Measurements from ENCODE around the gene TMEM250.

The TMEM250 gene

GRCh38 chr9:136147890-136148714 lies 29.4 kb upstream of the TMEM250 start:
- no peak for DNase-seq (ENCODE audit: low spot score)

DNA sequence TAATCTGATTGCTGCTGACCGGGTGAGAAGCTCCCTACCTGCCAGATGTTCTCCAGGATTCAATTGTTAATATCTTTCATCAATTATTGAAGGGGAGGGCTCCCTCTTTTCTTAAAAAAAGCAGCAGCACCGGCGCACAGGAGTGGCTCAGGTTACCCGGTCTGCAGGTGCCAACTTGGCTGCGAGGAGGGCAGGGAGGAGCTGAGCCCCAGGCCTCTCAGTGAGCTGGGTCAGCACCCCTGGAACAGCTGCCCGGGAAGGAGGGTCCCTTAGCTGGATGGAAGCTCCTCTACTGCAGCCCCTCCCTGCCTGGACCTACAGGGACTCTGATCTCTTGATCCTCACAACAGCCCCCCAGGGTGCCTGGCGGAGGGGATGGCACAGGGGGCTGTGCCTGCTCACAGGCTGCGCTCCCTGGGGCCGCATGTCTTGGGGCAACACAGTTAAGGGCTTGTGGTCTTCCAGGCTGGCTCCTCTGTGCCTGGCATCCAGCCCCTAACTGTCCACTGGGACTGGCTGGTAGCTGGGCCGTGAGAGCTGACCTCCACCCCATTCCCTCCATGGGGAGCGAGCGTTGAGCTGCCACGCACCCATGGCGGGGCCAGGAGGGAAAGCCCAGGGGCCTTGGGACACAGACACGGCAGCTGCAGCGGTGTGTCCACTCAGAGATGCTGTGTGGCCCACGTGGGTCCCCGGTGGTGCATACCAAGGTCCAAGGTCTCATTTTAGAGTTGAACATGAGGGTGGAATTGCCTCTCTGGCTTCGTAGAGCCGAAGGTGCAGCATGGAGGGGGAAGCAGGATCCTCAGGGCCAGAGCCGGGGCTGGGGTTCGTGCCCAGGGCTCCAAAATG lies 28.6 kb upstream of the TMEM250 start:
- no peak for DNase-seq (ENCODE audit: low spot score)

DNA sequence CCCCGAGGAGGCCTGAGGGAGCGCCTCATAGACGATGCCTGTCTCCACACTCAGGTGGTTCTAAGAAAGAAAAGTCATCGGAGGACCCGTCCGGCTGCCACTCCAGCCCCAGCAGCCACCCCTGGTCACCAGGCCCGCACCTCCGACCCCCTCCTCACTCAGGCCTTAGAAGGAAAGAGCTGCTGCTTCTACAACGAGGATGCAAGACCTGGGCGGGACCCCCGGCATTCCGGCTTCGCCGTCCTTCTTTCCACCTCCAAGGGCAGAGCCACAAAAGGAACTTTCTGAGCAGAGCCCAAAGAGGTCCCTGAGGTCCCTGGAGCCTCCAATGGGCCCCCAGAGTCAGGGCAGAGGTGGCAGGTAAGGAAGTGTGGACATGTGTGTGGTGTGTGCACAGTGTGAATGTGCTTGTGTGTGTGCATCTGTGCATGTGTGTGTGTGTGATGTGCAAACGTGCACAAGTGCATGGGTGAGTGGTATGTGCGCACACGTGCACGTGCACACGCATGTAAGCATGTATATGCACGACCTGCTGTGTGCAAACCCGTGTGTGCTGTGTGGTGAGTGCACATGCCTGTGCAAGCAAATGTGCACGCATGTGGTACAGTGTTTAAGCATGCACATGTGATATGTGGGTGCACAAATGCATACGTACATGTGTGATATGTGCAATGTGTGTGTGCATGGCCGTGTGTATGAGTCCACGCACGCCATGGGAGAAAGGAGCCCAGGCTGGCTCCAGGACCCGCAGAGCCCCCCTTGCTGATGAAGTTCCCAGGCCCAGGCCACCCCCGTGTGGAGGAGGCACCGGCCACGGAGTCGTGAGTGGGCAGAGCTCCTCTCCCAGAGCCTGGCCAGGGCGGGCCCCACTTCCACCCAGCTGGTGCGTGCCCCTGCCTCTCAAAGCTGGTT lies 27.7 kb upstream of the TMEM250 start:
- no peak for DNase-seq (ENCODE audit: low spot score)

- no peak for DNase-seq (ENCODE audit: low spot score)
These were observed 26.9 kb upstream of the TMEM250 start for GRCh38 chr9:136145580-136145979.

GRCh38 chr9:136144450-136144849 lies 25.8 kb upstream of the TMEM250 start:
- no peak for DNase-seq (ENCODE audit: low spot score)

DNA sequence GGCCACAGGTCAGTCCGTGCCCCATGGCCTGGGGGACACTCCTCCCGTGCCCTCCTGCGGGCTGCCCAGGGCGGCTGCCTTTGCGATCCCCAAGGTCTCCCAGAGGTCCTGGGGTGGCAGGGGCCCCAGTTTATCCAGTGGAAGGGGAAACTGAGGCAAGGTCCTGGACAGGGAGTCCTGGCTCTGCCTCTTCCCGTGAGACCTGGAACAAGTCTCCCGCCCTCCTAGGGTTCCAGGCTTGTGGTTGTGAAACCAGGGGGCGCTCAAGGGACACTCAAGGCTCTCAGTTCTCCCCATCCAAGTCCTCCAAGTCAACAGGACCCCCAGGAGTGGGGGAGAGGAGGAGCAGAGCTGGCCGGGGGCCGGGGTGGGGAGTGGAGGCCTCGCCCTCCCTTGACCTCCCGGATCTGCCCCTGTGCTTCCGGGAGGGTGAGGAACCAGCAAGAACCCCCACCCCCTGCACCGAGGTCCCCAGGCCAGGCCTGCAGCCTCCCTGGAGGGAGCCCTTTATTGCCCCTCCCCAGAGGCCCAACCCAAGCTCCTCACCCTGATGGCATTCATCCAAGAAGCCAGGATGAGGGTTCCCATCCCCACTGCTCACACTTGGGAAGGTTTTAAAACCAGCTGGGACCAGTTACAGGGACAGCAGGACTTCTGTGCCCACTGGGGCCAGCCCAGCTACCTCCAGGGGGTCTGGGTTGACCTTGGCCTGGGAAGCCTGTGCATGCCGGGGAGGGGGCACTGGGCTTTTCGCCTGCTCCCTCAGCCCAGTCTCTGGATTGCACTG lies 24.7 kb upstream of the TMEM250 start:
- DNase-seq (ENCODE audit: low spot score): peak; percentile 89

GRCh38 chr9:136142859-136143214 lies 24.2 kb upstream of the TMEM250 start:
- no peak for DNase-seq (ENCODE audit: low spot score)

DNA sequence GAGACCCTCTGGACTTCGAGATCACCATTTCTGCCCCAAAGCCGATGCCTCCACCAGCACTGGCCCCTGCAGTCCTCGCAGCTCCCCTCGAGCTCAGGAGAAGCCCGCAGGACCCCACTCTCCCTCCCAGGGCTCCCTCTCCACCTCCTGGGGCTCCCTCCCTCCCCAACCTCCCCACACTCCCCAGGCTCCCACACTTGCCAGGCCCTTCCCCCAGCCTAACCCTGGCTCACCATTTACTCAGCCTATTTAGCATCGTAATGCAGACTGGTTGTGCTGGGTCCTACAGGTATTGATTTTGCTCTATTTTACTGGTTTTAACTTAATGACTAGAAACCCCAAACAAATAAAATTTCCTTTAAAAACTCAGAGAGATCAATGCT lies 23.7 kb upstream of the TMEM250 start:
- no peak for DNase-seq (ENCODE audit: low spot score)

DNA sequence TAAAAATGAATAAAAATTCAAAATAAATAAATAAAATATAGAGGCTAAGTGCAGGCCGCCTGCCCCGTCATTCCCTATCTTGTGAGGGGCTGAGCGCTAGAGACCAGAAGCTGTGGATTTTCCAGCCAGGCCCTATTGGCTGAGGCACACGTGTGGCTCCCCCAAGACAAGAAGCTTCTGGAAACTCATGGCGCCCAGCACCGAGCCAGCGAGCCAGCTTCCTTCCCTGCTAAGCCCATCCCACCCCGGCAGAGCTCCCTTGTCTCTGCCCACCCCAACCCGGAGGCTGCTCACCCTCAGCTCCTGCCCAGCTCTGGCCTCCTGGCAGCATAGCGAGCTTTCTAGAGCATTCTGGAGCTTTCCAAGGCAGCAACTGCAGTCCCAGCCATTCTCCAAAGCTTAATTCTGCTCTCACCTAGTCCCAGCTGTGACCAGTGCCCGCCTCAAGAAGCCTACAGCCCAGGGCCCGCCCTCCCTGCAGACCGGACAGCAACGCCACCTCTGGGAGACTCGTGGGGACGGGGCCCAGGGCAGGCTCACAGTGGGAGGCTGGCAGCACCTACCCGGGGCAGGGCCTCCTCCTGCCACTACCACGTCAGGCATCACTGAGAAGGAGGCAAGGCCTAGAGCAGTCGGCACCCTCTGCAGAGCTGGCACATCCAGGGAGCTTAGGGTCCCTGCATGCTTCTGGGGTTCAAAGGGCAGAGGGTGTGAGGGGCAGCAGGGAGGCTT lies 23.2 kb upstream of the TMEM250 start:
- no peak for DNase-seq (ENCODE audit: low spot score)

GRCh38 chr9:136140966-136141365 lies 22.3 kb upstream of the TMEM250 start:
- DNase-seq (ENCODE audit: low spot score): no peak

GRCh38 chr9:136140046-136140445 lies 21.4 kb upstream of the TMEM250 start:
- no peak for DNase-seq (ENCODE audit: low spot score)

DNA sequence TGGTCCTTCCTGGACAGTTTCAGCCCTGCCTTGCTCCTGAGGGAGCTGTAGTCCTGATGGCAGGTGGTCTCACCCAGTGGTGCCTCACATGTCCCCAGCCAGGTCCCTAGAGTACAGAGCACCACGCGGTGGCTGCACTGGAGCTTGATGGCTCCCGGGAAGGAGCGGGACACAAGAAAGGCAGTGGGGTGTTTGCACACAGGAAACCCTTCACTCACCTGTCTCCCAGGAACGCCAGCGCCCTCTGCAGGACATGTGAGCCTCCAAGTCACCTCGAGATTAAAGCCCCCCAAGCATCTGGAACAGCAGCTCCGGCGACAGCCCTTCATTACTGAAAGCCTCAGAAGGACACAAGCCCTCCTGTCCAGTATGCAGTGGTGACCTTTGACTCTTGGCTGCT lies 19.9 kb upstream of the TMEM250 start:
- DNase-seq (ENCODE audit: low spot score): peak; percentile 95

- no peak for DNase-seq (ENCODE audit: low spot score)
These were observed 18.9 kb upstream of the TMEM250 start for GRCh38 chr9:136137321-136138265.

- no peak for DNase-seq (ENCODE audit: low spot score)
These were observed 17.7 kb upstream of the TMEM250 start for GRCh38 chr9:136136127-136136925.

- DNase-seq (ENCODE audit: low spot score): no peak
These were observed 16.9 kb upstream of the TMEM250 start for GRCh38 chr9:136135326-136136126.

GRCh38 chr9:136133959-136134484 lies 15.3 kb upstream of the TMEM250 start:
- no peak for DNase-seq (ENCODE audit: low spot score)

GRCh38 chr9:136133191-136133958 lies 14.7 kb upstream of the TMEM250 start:
- DNase-seq (ENCODE audit: low spot score): peak; percentile 93

Measured in HuH-7 (cell line).